MCF 10A (cell line): Measurements from ENCODE around the gene ZCCHC9. TPM values are rescaled to one million over a fixed set of nuclear protein-coding genes. Genes with fewer than 3 reads are reported as not detected.

ENCODE experiments used
- BruUV-seq: library from RNA; stranded (reverse); fragments of 400-500 nt; replicated peaks from 2 replicates; lab custom pipeline; 2021; lab: Mats Ljungman, UMichigan
- CTCF ChIA-PET: fragments of 300-600 bp; sonication (Branson Sonifier 250); formaldehyde crosslinking; extraction: SDS; loops from one replicate; lab custom pipeline; 2021; ENCODE audit warnings: antibody characterized with exemption, inconsistent platforms; lab: Yijun Ruan, JAX
- POLR2A ChIA-PET: fragments of 300-600, 350-650 bp; sonication (Branson Sonifier 250); formaldehyde crosslinking; extraction: SDS; loops from one replicate; lab custom pipeline; 2020; ENCODE audit warnings: antibody characterized with exemption, inconsistent platforms; lab: Yijun Ruan, JAX
- DNase-seq: peaks from one replicate; pipeline ENCODE4 v3.0.0-alpha.2; 2018; ENCODE audit not compliant: unreplicated experiment
- H3K27ac Mint-ChIP-seq: one replicate; pipeline ENCODE4 v1.8.0; 2022; ENCODE audit warnings: mild to moderate bottlenecking, low read depth, mixed read lengths; ENCODE audit not compliant: unreplicated experiment
- H3K27me3 Mint-ChIP-seq: one replicate; pipeline ENCODE4 v1.8.0; 2022; ENCODE audit warnings: mixed read lengths; ENCODE audit not compliant: insufficient read depth, unreplicated experiment
- H3K36me3 Mint-ChIP-seq: one replicate; pipeline ENCODE4 v1.8.0; 2022; ENCODE audit warnings: mild to moderate bottlenecking, moderate library complexity, mixed read lengths; ENCODE audit not compliant: insufficient read depth, unreplicated experiment
- H3K4me1 Mint-ChIP-seq: one replicate; pipeline ENCODE4 v1.8.0; 2022; ENCODE audit warnings: mixed read lengths; ENCODE audit not compliant: insufficient read depth, unreplicated experiment
- H3K4me3 Mint-ChIP-seq: one replicate; pipeline ENCODE4 v1.8.0; 2022; ENCODE audit warnings: mild to moderate bottlenecking, moderate library complexity, mixed read lengths; ENCODE audit not compliant: unreplicated experiment
- H3K9me3 Mint-ChIP-seq: one replicate; pipeline ENCODE4 v1.8.0; 2022; ENCODE audit warnings: mixed read lengths; ENCODE audit not compliant: unreplicated experiment
- intact Hi-C: fragments of 100-400 bp; cut with micrococcal nuclease; formaldehyde crosslinking; loops from 2 replicates; pipeline ENCODE4 v1.14.1; 2022
- total RNA-seq: library from RNA; stranded (reverse); gene quantifications from 2 replicates; pipeline ENCODE4 v1.2.3, GENCODE V29; 2022
- TF ChIP-seq, protein P1 (sequence below): fragments of 200-600 bp; IDR thresholded peaks from one replicate; pipeline ENCODE4 v1.8.0; 2022; ENCODE audit warnings: antibody characterized with exemption, mild to moderate bottlenecking; ENCODE audit not compliant: unreplicated experiment

The ZCCHC9 gene
- total RNA-seq, 1 experiment from 2014 or later = 31.5 TPM

DNA sequence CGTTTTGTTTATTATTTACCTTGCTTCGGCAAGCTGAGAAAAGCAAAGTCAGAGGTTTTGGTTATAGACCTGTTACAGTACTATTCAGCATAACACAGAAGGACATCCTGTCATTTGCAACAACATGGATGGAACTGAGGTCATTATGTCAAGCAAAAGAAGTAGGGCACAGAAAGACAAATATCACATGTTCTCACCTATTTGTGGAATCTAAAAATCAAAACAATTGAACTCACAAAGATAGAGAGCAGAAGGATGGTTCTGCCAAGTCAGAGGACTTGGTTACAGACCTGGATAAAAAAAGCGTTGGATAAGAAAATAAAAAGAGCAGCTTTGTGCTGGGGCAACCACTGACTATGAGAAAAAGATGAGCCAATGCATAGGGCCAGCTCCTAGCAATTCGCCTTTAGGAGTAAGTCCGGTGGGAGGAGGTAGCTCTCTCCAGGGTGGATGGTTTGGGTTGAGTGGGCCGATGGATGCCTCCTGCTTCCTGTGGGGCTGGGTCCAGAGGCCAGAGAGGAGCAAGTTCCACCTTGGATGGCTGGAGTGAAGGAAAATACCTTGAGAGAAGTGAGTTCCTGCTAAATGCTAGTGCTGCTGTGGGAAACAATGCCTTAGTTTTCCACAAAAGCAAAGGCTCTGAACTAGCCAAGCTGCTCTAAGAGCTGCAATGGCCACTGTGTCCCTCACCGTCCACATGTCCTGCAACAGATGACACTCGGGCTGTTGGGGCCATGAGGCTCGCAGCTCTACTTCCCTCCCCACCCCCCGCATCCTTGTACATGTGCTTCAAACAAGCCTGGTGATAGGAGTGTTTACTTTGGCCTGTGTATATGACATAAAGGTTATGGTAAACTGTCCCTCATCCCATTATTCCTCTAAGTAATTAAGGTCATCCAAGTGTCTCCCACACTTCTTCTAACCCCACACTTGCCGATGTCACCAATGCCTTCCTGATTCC lies 54.2 kb downstream of the ZCCHC9 start:
- Mint-ChIP-seq H3K27me3 (no peaks in the 10 kb centered on the region), H3K27ac (no peak overlapping the region)

GRCh38 chr5:81359108-81359507 lies 57.7 kb downstream of the ZCCHC9 start:
- Mint-ChIP-seq H3K4me3 (no peak overlapping the region), H3K36me3 (no peaks in the 10 kb centered on the region), H3K27me3 (no peaks in the 10 kb centered on the region), H3K27ac (no peak overlapping the region), H3K9me3 (no peaks in the 10 kb centered on the region), H3K4me1 (no peaks in the 10 kb centered on the region)
- TF ChIP-seq, protein P1, sequence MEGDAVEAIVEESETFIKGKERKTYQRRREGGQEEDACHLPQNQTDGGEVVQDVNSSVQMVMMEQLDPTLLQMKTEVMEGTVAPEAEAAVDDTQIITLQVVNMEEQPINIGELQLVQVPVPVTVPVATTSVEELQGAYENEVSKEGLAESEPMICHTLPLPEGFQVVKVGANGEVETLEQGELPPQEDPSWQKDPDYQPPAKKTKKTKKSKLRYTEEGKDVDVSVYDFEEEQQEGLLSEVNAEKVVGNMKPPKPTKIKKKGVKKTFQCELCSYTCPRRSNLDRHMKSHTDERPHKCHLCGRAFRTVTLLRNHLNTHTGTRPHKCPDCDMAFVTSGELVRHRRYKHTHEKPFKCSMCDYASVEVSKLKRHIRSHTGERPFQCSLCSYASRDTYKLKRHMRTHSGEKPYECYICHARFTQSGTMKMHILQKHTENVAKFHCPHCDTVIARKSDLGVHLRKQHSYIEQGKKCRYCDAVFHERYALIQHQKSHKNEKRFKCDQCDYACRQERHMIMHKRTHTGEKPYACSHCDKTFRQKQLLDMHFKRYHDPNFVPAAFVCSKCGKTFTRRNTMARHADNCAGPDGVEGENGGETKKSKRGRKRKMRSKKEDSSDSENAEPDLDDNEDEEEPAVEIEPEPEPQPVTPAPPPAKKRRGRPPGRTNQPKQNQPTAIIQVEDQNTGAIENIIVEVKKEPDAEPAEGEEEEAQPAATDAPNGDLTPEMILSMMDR = no peak
- ChIA-PET CTCF (no interaction called here), POLR2A (interaction anchor here (0.8 kb wide), 1 partner anchor 13 kb away, joined by 3 read pairs; no protein-coding TSS in a partner anchor)
- intact Hi-C loops = no loop called here
- DNase-seq = no peak
- no TSS peak for BruUV-seq

More for the DNA sequence above, 54.2 kb downstream of the ZCCHC9 start:
- Mint-ChIP-seq H3K9me3 (no peaks in the 10 kb centered on the region), H3K4me1 (no peaks in the 10 kb centered on the region), H3K36me3 (no peaks in the 10 kb centered on the region), H3K4me3 (no peak overlapping the region)
- ChIA-PET CTCF (no interaction called here), POLR2A (no interaction called here)
- no peak for DNase-seq
- no TSS peak for BruUV-seq
- TF ChIP-seq, protein P1 = no peak
- intact Hi-C loops = no loop called here

DNA sequence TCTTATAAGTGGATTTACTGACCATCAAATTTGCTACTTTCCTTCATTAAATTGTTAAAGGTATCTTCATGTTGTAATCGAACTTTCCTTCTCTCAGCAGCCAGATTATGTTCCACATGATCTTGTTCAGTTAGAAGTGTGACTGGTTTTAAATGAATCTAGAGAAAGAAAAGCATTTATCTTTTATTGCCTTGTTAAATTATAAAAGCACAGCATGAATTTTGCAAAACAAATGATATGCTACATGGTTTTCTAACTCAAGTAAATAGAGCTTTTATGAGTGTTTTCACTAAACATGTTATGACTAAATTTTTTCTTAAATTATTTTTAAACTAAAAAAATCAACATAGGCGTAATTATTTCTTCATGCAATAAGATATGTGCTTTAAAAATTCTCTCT lies 58.5 kb downstream of the ZCCHC9 start:
- ChIA-PET POLR2A (interaction anchor here (0.8 kb wide), 1 partner anchor 12 kb away, joined by 3 read pairs; no protein-coding TSS in a partner anchor), CTCF (no interaction called here)
- no TSS peak for BruUV-seq
- TF ChIP-seq, protein P1 = no peak
- Mint-ChIP-seq H3K36me3 (no peaks in the 10 kb centered on the region), H3K27me3 (no peaks in the 10 kb centered on the region), H3K4me1 (no peaks in the 10 kb centered on the region), H3K9me3 (no peaks in the 10 kb centered on the region), H3K4me3 (no peak overlapping the region), H3K27ac (no peak overlapping the region)
- intact Hi-C loops = no loop called here
- DNase-seq = no peak

DNA sequence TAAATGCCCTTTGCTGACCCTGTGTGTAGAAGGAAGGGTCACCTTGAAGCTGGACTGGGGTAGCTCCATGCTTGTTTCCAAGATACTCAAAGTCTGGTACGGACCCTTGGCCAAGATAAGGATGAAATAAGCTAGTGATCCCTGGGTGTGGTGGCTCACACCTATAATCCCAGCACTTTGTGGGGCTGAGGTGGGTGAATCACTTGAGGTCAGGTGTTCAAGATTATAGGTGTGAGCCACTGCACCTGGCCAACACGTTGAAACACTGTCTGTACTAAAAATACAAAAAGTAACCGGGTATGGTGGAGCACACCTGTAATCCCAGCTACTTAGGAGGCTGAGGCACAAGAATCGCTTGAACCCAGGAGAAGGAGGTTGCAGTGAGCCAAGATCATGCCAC lies 59.3 kb downstream of the ZCCHC9 start:
- intact Hi-C loops = no loop called here
- H3K27ac Mint-ChIP-seq = no peak overlapping the region
- H3K36me3 Mint-ChIP-seq = no peaks in the 10 kb centered on the region
- TF ChIP-seq, protein P1 = no peak
- no peak overlapping the region for H3K4me3 Mint-ChIP-seq
- no TSS peak for BruUV-seq
- no peaks in the 10 kb centered on the region for H3K4me1 Mint-ChIP-seq
- CTCF ChIA-PET = no interaction called here
- POLR2A ChIA-PET = no interaction called here
- H3K27me3 Mint-ChIP-seq = no peaks in the 10 kb centered on the region
- DNase-seq = no peak
- no peaks in the 10 kb centered on the region for H3K9me3 Mint-ChIP-seq
